GM12864 (cell line): ENCODE data around the gene RNF141.

Experiments used
- DNase-seq: peaks from one replicate; pipeline ENCODE4 v3.0.0-alpha.2; 2011; ENCODE audit warnings: low read depth
- H3K4me3 ChIP-seq: 2 replicates; pipeline ENCODE4 v1.5.1; 2011; ENCODE audit warnings: mild to moderate bottlenecking, low read depth, low read length, control low read depth
- TF ChIP-seq, protein P1 (sequence below): IDR thresholded peaks from 2 replicates; pipeline ENCODE4 v1.5.1; 2011; ENCODE audit warnings: low read depth, mild to moderate bottlenecking, moderate library complexity, low read length, control low read depth, inconsistent platforms; ENCODE audit errors: missing control alignments

Gene RNF141

DNA sequence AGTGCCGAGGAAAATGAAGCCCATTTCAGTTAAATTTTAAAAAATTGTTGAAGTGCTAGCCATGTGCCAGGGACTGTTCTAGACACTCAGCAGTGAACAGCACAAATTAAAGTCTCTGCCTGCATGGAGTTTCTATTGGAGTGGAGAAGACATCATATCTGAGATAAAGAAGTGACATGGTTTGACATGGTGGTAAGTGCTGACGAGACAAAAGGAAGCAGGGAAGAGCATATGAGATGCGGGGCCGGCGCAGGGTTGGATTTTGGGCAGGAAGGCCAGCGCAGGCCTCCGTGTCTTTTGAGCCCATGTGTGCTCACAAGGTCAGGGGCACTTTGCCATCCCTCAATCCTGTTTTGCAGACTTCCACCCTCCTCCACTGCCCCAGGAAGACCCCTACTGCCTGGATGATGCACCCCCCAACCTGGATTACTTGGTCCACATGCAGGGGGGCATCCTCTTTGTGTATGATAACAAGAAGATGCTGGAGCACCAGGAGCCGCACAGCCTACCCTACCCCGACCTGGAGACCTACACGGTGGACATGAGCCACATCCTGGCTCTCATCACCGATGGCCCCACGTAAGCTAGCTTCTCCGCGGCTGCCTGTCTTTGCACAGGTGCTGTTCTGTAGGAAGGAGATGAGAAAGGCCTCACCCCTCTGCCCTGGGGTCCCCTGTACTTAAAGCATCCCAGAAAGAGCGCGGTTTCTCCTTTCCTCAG, 56.4 kb downstream of the RNF141 start:
- DNase-seq, result no peak
- H3K4me3 ChIP-seq, result no peak overlapping the region
- TF ChIP-seq, protein P1, sequence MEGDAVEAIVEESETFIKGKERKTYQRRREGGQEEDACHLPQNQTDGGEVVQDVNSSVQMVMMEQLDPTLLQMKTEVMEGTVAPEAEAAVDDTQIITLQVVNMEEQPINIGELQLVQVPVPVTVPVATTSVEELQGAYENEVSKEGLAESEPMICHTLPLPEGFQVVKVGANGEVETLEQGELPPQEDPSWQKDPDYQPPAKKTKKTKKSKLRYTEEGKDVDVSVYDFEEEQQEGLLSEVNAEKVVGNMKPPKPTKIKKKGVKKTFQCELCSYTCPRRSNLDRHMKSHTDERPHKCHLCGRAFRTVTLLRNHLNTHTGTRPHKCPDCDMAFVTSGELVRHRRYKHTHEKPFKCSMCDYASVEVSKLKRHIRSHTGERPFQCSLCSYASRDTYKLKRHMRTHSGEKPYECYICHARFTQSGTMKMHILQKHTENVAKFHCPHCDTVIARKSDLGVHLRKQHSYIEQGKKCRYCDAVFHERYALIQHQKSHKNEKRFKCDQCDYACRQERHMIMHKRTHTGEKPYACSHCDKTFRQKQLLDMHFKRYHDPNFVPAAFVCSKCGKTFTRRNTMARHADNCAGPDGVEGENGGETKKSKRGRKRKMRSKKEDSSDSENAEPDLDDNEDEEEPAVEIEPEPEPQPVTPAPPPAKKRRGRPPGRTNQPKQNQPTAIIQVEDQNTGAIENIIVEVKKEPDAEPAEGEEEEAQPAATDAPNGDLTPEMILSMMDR, result no peak

DNA sequence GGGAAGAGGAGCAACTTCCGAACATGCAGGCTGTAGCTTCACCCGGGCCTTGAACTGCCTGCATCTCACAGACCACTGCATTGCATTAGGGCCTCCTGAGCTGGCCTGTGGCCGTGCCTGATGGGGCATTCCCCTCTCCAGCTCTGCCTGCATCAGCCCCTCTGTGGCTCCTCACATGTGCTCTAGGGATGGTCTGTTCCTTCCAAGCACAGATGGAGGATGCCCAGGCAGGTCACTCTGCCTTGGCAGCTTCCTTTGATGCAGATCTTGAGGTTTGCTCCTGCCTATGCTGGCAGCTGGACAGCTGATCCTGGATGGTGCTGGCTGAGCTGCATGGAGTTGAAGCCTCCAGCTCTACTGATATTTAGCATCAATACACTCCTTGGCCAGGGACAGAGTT, 57.4 kb downstream of the RNF141 start:
- DNase-seq, result no peak
- TF ChIP-seq, protein P1, result no peak
- H3K4me3 ChIP-seq, result no peak overlapping the region

DNA sequence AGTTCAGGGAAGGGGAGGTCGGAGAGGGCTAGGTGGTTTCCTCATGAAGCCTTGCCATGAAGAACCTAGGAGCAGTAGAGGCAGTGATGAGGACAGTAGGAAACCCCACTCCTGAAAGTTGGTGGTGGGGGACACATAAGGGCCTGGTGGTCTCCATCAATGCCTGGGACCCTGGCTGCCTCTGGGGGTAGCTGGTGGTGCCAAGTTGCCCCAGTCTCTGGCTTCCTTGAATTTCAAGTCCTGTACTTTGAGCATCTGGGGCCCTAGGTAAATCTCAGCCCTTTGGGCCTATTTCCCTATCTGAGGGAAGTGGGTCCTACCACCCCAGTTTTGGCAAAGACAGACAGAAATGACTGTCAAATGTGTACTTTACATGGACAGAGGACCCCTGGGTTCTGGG, 57.8 kb downstream of the RNF141 start:
- no peak overlapping the region for H3K4me3 ChIP-seq
- TF ChIP-seq, protein P1, result no peak
- no peak for DNase-seq

DNA sequence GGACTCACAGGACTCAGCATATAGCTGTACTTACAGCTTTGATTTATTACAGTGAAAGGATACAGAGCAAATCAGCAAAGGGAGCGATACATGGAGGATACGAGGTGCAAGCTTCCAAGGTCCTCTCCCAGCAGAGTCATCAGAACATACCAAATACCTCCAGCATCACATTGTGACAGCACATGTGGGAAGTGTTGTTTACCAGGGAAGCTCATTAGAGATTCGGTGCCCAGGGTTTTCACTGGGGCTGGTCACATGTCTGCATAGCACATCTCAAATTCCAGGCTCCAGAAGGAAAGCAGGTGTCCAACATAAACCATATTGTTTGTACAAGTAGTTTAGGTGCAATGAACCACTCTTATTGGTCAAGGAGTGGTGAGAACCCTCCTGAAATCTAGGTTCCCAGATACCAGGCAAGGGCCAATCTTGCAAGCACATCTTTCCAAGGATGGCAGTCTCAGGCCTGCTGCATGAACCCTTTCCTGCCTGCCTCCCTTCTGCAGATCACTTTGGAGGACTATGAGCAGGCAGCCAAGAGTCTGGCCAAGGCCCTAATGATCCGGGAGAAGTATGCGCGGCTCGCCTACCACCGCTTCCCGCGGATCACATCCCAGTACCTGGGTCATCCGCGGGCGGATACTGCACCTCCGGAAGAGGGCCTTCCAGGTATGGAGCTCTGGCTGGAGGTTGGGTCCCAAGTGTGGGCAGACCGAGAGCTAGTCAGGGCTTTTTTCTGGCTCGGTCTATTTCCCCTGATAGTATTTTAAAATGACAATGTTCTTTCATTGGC, 59.2 kb downstream of the RNF141 start:
- TF ChIP-seq, protein P1, result no peak
- DNase-seq, result no peak

DNA sequence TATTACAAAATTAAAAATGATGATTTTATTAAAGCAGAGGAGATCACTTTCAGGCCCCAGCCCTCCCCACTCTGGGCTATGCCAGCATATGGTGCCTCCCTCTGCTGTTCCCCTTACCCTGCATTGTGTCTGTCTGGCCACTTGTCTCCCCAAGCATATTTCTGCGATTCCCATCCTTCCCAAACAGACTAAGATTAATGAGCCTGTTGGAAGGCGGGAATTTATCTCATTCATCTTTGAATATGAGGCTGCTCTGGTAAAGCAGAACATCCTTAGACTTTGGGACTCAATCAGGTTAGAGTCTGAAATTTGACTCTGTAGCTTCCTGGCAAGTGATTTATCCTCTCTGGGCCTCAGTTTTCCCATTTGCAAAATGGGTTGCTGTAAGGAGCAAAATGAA, 60.2 kb downstream of the RNF141 start:
- TF ChIP-seq, protein P1, result no peak
- DNase-seq, result no peak
- H3K4me3 ChIP-seq, result no peak overlapping the region

More for the DNA sequence above, 59.2 kb downstream of the RNF141 start:
- H3K4me3 ChIP-seq, result no peak overlapping the region

DNA sequence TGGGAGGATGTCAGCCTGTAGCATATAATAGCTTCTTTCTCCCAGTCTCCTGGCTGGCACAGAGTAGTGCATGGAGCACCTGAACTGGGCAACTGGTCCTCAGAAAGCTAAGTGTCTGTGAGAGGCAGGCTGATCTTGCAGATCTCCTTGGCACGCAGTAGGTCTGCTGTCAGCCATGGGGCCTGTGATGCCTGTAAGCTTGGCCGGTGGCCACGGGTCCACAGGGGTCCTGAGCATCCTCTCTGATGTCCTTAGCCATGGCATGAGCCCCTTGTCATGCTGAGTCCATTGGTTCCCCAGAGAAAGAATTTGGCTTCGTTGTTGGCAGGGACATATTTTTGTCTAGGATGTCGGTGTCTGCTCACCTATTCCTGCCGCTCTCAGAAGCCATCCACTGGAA, 61.0 kb downstream of the RNF141 start:
- no peak for DNase-seq
- TF ChIP-seq, protein P1, result no peak
- no peak overlapping the region for H3K4me3 ChIP-seq
